Gastroesophageal sphincter (tissue), 3 donors: ENCODE results near the gene UMODL1.

Source experiments
- EP300 ChIP-seq: sonication (generic); formaldehyde crosslinking; IDR thresholded peaks from one replicate; pipeline ENCODE4 v1.6.1; 2017; ENCODE audit warnings: antibody characterized with exemption, mild to moderate bottlenecking
- TF ChIP-seq, protein P1 (sequence below), 4 experiments: fragments of 200-600 bp in 2 of 4; fragments of 450-650 bp in 2 of 4; sonication (generic) in 1 of 4; IDR thresholded peaks; one replicate each; pipeline ENCODE4 v1.5.1; 2017 to 2019; ENCODE audit warnings: antibody characterized with exemption in 4 of 4, mild to moderate bottlenecking in 2 of 4, moderate library complexity in 2 of 4

DNA sequence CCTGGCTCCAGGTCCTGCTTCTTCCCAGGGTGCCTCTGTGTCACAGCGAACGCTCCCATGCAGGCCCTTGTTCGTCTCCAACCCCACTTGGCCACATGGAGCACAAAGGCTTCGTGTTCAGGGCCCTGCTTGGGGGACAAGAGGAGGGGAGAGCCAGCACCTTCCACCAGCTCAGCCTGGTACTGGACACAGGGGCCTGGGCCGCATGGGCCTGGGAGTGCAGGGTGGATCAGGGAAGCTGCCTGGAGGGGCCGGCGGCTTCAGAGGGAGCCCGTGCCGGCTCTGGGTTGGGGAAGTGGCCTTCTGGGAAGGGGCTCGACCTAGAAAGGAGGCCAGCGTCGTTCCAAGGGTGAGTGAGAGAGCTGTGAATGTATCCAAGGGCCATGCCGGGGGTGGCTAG lies 53.0 kb downstream of the UMODL1 start:
- TF ChIP-seq, protein P1, sequence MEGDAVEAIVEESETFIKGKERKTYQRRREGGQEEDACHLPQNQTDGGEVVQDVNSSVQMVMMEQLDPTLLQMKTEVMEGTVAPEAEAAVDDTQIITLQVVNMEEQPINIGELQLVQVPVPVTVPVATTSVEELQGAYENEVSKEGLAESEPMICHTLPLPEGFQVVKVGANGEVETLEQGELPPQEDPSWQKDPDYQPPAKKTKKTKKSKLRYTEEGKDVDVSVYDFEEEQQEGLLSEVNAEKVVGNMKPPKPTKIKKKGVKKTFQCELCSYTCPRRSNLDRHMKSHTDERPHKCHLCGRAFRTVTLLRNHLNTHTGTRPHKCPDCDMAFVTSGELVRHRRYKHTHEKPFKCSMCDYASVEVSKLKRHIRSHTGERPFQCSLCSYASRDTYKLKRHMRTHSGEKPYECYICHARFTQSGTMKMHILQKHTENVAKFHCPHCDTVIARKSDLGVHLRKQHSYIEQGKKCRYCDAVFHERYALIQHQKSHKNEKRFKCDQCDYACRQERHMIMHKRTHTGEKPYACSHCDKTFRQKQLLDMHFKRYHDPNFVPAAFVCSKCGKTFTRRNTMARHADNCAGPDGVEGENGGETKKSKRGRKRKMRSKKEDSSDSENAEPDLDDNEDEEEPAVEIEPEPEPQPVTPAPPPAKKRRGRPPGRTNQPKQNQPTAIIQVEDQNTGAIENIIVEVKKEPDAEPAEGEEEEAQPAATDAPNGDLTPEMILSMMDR (IDR thresholded peaks at IDR 0.05), result no peak
- no peak for TF ChIP-seq EP300
